GM18526 (cell line): ENCODE data around the gene RBX1.

Experiments used
- POLR2A ChIP-seq: IDR thresholded peaks from 3 replicates; pipeline ENCODE4 v1.6.1; 2011; ENCODE audit not compliant: insufficient read length; ENCODE audit errors: extremely low read depth

The RBX1 gene

GRCh38 chr22:40958299-40958698 lies 7.1 kb downstream of the RBX1 start:
- no peak for TF ChIP-seq POLR2A

- no peak for TF ChIP-seq POLR2A
Measured at GRCh38 chr22:40960145-40960544, 9.0 kb downstream of the RBX1 start.

GRCh38 chr22:40965936-40966725 lies 15.0 kb downstream of the RBX1 start:
- no peak for TF ChIP-seq POLR2A

DNA sequence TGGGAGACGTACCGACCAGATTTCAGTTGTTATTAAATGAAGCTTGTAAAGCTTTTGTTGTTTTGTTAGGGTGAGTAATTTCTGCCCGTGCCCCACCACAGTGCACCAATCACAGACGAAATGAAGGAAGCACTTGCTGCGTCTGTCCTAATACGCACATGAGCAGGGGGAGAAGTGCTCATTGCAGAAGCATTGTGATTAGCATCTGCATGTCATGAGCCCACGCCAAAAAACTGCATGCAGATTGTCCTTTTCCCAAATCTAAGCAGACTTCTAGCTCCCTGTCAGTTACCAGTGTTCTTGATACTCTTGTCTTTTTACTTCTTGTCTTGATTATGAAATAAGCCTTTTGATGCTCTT lies 15.5 kb downstream of the RBX1 start:
- no peak for TF ChIP-seq POLR2A

DNA sequence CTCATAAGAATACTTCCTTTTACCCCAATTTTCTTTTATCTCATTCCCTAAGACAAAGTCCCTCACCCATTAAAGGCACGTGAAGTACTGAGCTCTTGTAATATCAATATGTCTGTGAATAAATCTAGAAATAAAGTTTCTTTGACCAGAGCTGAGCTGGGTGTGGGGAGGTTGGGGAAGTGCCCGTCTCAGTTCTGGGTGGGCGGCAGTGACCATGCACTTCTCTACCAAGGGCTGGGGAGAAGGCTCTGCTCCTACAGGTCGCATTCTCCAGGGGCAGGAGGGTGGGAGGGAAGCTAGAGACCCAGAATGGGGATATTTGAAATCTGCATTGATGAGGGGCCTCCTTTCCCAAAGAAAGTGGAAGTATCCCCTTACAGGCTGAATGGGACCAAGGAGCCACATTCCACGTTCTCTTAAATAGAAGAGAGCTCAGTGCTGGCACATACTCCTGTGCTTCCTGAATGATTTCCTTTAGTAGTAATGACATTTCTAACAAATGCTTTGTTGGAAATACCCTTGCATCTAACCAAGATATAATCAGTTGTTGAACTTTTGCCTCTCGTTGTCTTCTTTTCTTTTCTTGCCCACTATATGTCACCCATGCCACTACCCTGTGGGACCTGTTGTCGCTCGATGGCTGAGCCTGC lies 16.1 kb downstream of the RBX1 start:
- TF ChIP-seq POLR2A, result no peak

GRCh38 chr22:40972587-40972986 lies 21.4 kb downstream of the RBX1 start:
- TF ChIP-seq POLR2A, result no peak

- no peak for TF ChIP-seq POLR2A
Measured at GRCh38 chr22:40973144-40973543, 22.0 kb downstream of the RBX1 start.

DNA sequence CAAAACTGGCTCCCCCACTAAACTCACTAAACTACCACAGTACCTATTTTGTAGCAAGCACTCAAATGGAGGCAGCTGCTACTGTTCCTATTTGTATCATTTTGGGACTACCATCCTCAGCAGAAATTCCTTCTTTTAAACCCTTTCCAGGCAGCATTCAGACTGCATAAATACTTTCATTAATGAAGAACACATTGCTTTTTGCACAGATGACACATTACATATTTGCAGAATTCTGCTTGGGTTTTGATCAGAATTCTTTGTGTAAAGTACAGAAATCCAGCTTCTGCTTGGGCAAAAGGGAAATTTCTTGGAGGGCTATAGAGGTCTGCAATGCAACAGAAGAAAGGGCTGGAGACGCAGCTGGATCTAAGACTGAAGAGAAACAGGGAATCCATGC lies 24.2 kb downstream of the RBX1 start:
- no peak for TF ChIP-seq POLR2A

- TF ChIP-seq POLR2A, result no peak
Measured at GRCh38 chr22:40976866-40977700, 25.9 kb downstream of the RBX1 start.

DNA sequence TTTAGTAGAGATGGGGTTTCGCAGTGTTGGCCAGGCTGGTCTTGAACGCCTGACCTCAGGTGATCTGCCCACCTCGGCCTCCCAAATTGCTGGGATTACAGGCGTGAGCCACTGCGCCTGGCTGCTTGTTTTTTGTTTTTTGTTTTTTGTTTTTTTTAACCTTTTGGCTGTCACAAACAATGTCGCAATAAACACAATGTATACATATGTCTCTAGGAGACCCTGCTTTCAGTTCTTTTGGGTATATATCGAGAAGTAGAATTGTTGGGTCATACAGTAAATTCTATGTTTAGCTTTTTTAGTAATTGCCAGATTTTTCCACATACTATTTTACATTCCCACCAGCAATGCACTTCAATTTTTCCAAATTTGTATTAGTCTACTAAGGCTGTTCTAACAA lies 28.0 kb downstream of the RBX1 start:
- TF ChIP-seq POLR2A, result no peak

DNA sequence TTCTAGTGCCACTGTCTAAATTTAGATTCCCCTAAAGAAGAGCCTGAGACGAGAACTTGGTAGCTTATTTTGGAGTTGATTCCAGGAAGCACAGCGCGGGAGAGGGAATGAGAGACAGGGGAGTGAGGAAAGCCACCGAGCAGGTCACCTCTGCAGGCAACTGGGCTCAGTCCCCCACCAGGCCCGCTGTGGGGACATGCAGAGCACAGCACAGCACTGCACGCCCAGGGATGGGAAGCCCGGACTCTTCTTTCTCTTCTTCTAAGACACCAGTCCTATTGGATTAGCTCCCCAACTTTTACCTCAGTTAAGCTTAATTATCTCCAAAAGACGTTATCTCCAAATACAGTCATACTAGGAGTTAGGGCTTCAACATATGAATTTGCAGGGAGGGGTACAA lies 28.7 kb downstream of the RBX1 start:
- no peak for TF ChIP-seq POLR2A

GRCh38 chr22:40982482-40983385 lies 31.6 kb downstream of the RBX1 start:
- TF ChIP-seq POLR2A, result no peak

DNA sequence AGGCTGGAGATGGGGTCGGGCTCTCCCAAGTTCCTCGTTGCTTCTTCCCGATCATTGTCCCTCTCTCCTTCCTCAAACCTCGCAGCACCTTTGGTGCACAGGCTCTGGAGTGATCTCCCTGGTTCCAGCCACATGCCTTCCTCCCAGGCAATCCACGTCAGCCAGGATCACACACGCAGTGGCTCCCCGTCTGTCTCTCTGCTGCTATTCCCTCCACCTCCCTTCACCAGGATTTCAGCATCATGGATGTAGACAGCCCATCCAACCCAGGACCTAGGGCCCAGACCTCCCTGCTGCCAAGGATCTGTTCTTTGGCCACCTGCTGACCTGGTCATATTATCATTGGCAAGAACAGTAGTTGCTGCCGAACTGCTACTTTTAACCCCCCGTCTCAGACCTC lies 40.1 kb downstream of the RBX1 start:
- TF ChIP-seq POLR2A, result no peak

- no peak for TF ChIP-seq POLR2A
Measured at GRCh38 chr22:40995821-40996220, 44.6 kb downstream of the RBX1 start.

GRCh38 chr22:40997520-40997919 lies 46.3 kb downstream of the RBX1 start:
- TF ChIP-seq POLR2A, result no peak

DNA sequence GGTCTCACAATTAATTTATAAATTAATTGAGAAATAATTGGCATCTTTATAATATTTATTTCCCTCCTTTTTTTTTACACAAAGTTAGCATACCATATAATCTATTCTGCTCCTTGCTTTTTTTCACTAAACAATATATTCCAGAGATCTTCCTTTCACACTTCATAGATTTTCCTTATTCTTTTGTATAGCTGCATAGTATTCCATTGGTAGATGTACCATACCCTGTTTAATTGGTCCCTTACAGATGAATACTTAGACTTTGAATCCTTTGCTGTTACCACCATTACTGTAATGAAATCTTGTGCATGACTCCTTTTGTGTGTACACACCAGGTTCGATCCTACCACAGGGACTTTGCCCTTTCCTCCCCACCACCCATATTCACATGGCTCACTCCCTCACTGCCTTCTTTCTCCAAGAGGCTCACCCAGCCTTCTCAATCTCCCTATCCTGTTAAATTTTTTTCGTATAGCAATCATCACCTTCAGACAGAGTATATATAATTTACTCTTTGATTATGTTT lies 48.9 kb downstream of the RBX1 start:
- TF ChIP-seq POLR2A, result no peak
